Stimulated activated CD4-positive, alpha-beta T cell treated with anti-CD3 and anti-CD28 coated beads, TNF-alpha, amount 100 ng/mL, for 1 hour (primary cell): ENCODE measurements around the gene TIA1.
A peak's percentile ranks its signal among the peaks of the same experiment; 100 is the strongest.
"Not testable (repeated sequence)": the region's sequence is repeated elsewhere in the genome, so short reads cannot be mapped to it uniquely, and the experiment has no call there.

ENCODE experiments used
- DNase-seq, 3 donors: peaks; one replicate each; pipeline ENCODE4 v3.0.0-alpha.2; 2020; ENCODE audit warnings: low read depth in 3 of 3, low spot score in 1 of 3

TIA1 gene

DNA sequence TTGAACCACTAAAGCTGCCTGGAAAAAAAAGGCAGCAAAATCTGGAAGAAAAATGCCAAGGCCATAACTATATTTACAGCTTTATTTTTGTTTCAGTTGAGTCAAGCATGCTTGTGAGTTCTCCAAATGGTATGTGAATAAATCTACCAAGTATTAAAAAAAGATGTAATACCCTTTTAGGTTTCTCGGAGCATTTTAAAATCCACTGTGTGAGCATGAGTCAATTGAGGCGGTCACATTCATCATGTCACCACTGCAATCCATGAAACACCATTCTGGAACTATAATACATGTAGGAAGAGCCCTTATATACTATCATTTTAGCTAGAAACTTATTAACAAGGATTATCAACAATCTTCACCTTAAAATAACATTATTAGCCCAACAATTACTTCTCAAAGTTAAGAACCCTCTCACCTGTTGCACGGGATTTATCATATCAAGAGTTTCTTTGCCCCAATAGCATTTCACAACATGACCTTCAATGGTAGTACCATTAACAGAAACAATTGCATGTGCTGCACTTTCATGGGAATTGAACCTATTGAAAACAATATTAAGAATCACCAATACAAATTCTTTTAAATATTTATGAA is 33.4 kb downstream of the TIA1 start:
- DNase-seq: no peak

DNA sequence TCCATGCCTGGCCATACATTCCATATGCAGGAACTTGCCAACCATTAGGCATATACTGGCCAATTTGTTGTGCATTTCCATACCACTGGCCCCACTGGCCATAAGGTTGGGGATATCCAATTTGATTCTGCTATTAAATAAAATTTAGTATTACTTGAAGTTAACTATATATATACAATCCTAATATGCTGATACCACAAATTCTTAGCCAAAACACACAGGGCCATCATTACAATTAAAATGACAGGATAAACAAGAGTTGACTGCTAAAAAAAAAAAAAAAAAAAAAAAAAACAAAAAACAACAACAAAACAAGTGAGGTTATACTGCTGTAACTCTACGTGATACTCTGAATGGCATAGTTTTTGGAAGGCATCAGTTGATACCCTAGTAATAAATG is 34.1 kb downstream of the TIA1 start:
- DNase-seq: no peak

DNA sequence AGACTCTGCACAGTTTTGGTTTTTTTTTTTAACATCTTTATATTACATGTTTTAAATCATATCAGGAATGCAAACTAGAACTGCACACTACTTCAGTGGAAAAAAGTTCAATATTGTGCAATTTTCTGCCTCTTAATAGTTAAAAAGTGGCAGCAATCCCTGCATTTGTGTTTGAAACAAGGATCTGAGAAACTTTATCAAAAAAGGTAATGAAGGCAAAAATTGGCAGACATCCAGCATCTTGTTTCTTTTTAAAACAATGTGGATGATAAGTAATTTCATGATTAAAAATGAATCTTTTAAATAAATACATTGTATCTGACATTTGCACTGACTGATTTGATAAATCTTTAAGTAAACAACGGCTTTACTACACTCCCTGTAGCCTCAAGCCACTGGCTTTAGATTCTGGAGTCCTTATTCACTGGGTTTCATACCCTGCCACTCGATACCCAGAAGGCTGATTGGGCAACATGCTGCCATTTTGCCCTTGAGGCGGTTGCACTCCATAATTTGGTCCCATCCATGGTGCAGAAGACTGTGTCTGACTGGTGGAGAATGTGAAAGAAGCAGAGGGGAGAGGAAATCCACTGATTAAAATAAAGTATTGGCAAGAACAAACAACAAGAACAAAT is 36.0 kb downstream of the TIA1 start:
- no peak for DNase-seq

DNA sequence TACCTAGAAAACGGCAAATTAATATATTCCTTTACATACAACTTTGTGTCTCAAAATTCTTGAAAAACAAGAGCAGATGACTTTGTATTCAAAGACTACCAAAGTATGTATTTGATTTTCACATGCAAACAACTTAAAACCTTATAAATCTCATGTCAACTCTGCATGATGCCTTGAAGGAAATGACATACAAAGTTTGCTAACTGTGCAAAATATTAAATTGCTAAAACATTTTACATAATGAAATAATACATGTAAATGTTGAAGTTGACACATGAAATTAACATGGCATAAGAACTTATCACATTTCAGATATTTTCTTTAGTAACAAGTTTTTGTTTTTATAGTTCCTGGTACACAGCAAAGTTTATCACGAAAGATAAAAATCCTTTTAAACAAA is 36.8 kb downstream of the TIA1 start:
- no peak for DNase-seq

DNA sequence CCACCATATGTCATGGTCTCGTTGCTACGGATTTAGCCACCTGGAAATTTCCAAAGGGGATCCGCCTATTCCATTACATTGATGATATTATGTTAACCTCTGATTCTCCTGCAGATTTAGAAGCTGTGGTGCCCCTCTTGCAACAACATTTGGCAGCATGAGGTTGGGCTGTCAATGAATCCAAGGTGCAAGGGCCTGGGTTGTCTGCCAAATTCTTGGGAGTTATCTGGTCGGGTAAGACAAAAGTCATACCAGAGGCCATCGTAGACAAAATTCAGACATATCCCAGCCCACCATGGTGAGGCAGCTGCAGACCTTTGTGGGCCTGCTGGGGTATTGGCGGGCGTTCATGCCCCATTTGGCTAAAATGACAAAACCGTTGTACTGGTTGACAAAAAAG is 44.0 kb downstream of the TIA1 start:
- DNase-seq: no peak

DNA sequence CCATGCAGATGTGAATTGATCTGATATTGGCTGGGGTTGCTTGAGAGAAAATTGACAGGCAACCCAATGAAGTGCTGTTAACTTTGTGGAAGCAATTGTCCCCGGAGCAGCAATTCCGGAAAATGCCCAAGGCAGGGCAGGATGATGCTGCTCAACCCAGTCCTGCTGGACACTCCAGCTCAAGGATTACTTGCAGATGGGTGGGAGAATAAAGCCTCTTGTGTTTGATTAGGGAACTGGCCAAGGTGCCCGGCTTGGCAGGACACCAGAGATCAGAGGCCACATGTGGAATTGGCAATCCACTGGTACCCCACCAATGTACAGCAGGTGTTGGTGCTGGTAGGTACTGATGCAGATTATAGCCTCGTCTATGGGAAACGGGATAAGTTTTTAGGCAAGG is 45.3 kb downstream of the TIA1 start:
- no peak for DNase-seq

DNA sequence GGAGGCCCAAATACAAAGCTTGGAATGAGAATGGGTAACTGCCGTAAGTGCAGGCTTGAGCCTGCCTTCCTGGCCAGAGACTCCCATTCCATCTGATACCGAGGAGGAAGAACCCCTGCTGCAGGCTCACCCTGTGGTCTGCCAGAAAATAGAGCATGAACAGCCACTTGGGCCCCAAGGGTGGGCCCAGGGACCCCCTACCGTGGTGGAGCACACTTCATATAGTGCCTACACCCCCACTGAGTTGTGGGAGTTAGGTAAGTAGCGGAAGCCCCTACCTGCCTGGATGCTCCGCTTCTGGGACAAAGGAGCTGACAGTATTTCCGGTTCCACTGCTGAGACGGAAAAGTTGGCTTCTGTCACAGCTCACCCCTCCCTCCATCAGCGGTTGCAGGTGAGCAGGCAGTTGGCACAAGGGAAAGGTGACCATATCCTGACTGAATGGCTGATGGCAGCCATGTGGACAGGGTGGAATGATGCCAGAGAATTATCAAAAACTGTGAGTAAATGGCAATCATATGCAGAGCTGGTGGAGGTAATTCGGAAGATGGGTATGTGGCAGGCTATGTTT is 46.1 kb downstream of the TIA1 start:
- DNase-seq: no peak

DNA sequence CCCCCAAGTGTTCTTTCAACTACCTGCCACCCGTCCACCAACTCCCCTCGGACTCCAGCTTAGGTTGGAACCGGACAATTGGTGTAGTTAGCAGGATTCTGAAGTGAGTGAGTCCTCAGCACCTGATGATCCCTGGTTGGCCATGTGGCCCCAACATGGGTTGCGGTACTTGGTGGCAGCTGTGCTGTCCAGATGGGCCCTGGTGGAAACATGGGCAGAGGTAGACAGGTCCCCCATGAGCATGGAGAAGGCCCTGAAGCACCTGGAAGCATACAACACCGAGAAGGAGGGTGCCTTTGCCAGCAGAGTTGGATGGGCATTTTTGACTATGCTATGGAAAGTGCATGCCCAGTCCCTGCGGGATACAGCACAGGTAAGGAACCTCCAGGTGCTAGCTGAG is 46.6 kb downstream of the TIA1 start:
- DNase-seq: no peak

DNA sequence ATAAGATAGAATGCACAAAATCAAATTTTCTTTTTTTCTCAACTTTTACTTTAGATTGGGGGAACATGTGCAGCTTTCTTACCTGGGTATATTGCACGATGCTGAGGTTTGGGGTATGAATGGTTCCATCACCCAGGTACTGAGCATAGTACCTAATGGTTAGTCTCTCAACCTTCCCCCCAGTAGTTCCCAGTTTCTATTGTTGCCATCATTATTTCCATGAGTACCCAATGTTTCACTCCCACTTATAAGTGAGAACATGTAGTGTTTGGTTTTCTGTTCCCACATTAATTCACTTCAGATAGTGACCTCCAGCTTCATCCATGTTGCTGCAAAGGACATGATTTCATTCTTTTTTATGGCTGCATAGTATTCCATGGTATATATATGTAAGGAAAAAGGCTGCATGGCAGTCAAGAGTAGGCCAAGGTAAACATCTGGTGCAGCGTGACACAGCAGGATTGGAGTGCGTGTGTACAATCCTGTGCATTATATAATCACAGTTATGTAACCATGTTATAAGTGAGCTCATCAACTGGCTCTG is 47.1 kb downstream of the TIA1 start:
- no peak for DNase-seq

DNA sequence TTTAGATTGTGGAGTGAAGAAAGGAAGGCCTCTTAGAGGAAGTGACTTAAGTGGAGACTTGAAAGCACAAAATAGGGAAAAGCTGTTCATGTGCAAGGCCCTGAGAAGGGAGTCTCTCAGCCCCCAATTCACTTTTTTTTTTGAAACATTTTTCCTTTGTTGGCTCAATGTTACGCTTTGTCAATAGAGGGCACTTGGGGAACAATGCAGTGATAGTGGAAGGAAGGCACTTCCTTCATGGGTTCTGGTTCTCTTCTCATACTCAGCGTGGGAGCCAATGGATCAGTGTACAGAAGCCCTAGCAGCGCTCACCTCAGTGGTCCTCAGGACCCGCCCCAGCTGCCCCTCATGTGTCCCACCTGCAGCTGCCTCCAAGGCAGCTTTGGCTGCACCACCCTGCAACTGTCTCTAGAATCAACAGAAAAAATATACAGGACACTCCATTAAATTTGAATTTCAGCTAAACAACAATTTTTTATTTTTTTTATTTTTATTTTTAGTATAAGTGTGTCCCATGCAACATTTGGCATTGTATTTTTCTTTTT is 49.0 kb downstream of the TIA1 start:
- DNase-seq: no peak

DNA sequence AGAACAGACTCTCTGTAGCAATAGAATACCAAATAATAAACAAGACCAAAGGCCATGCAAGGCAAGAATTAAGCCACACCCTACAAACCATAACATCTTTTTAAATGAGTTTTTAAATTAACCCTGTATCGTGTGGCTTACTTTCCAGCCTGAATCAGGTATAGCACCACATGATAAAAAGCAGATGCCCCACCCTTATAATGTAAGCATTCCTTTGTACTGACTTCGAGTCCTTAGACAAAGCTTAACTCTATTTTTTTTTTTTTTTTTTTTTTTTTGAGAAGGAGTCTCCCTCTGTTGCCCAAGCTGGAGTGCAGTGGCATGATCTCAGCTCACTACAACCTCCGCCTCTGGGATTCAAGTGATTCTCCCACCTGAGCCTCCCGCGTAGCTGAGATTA is 55.9 kb downstream of the TIA1 start:
- DNase-seq: no peak

DNA sequence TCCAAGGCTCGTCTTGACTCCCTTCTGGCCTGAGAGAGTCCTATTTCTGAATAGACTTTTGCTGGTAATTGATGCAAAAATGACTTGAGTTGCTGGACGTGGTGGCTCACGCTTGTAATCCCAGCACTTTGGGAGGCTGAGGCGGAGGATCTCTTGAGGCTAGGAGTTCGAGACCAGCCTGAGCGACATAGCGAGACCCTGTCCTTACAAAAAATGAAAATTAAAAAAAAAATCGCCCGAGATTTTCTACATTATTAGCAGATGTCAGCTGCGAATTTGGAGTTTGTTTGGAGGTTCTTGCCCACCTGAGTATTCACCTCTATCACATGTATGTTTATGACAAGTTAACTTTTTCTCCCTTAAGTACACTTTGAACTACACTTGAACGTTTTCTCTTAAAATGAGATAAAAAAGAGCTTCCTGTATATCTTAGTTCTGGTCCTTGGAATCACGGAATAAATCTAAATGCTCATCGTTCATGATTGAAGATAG is 57.1 kb downstream of the TIA1 start:
- no peak for DNase-seq

DNA sequence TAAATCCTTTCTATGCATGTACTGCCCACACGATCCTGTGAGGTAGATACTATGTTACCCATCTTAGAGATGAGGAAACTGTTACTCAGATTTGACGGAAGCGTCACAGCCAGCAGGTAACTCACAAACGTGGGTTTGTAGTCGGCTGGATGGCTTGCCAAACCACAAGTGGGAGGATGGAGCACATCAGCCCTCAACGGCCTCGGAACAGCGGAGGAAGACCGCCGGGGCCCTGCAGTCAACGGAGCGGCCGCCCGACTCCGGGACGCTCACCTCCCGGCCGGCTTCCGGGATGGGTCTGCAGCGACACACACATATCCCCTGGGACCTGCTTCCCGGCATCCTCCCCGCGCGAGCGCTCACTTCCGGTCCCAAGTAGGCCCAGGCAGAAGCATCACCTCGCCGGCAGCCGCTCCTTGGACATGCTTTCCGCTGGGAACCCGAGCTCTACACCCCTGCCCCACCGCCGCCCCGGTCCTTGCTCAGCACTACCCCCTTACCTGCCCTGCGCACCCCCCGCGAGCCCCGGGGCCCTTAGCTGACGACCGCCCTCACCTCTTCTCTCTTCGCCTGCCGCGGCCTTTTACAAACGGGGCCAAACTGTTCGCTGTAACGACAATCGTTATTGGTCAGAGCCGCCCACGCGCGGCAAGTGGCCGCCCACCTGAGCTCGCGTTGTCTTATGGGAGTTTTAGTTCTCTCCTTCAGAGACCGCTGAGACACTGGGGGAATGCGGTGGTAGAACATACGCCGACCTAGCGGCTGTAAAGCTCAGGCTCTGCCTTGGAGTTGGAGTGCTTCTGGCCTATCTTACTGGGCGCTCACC is 57.8 kb downstream of the TIA1 start, which contains the start of gene C2orf42:
Gene C2orf42 (minus strand): TSS at position 602 of the 826 bp plus-strand sequence. CDS start 9,034 bp downstream, outside the sequence.
- DNase-seq: peak; percentile 89 to 93 (median 92)

DNA sequence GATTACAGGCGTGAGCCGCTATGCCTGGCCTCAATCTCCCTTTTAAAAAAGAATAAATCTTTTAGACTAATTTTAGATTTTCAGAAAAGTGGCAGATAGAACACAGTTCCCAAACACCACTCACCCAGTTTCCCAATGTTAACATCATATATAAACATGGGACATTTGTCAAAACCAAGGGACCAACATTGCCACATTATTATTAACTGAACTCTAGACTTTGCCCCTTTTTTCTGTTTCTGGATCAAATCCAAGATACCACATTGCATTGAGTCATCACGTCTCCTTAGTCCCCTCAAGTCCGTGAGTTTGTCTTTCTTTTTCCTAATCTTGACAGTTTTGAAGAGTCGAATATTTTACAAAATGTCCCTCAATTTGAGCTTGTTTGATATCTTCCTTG is 60.0 kb downstream of the TIA1 start:
- no peak for DNase-seq

DNA sequence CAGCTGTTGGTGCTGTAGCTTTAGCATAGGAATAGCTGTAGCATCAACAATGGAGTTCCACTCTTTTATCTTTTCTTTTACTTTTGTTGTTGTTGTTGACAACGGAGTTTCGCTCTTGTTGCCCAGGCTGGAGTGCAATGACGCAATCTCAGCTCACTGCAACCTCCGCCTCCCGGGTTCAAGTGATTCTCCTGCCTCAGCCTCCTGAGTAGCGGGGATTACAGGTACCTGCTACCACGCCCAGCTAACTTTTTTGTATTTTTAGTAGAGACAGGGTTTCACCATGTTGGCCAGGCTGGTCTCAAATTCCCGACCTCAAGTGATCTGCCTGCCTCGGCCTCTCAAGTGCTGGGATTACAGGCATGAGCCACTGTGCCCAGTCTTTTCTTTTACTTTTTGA is 61.3 kb downstream of the TIA1 start:
- DNase-seq: not testable (repeated sequence)

DNA sequence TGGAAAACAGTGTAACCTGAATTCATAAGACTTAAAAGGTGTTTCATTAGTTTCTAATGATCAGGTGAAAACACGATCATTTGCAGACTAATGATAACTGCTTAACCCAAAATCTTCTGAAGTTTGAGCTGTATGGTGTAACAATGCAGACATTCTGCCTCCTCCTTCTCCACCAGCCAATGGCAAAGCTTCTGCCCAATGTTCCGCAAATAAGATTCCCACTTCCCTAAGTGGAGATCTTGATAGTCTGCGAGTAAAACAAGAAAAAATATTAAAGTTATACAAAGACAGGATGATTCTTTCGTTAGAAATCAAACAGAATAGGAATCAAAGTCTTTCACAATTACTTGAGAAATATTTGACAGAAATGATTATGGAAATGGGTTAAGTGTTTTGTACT is 65.7 kb downstream of the TIA1 start:
- no peak for DNase-seq

DNA sequence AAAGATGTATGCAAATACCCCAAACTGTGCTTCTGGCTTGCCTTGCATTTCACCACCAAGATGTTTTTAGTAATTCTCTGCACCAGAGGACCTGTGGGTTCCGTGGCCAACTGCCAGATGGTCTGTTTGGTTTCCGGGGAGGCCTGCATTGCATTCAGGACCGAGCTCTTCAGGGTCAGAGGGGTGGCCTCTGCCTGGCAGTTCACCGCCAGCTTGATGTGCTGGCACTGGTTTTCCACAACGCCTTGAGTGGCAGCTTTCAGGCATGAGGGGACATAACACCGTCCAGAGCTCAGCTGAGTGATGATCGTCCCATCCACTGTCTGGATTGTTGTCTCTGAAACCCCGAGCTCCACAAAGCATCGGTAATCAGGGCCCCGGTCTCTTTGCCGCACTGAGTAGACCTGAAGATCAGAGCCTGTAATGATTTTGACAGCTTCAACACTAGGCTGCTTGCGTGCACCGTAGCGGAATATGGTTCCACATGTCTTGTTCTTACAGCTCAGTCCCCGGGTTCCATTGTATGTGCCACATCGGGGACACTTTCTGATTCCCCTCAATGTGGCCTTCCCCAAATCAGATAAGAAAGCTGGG is 67.0 kb downstream of the TIA1 start:
- DNase-seq: no peak

DNA sequence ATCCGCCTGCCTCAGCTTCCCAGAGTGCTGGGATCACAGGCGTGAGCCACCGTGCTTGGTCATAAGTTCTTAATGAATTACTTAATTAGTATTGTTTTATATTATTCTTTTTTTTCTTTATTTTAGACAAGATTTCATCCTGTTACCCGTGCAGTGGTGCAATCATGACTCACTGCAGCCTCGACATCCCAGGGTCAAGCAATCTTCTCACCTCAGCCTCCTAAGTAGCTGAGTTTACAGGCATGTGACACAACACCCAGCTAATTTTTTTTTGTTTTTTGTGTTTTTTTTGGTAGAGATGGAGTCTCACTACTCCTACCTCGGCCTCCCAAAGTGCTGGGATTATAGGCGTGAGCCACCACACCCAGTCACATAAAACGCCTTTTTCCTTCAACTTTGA is 74.9 kb downstream of the TIA1 start:
- no peak for DNase-seq

DNA sequence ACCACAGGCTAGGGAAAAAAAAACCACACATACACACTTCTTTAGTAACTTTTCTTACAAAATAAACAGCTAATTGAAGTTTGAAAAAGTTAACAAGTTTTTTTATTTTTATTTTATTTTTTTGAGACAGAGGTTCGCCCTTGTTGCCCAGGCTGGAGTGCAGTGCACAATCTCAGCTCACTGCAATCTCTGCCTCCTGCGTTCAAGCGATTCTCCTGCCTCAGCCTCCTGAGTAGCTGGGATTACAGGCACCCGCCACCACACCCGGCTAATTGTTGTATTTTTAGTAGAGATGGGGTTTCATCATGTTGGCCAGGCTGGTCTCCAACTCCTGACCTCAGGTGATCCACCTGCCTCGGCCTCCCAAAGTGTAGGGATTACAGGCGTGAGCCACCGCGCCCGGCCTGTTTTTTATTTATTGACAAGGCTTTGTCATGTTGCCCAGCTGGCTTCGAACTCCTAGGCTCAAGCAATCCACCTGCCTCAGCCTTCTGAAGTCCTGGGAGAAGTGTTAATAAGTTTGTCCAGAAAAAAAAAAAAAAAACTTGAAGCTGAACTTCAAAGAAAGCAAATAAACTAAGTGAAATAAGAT is 78.7 kb downstream of the TIA1 start:
- not testable (repeated sequence) for DNase-seq

DNA sequence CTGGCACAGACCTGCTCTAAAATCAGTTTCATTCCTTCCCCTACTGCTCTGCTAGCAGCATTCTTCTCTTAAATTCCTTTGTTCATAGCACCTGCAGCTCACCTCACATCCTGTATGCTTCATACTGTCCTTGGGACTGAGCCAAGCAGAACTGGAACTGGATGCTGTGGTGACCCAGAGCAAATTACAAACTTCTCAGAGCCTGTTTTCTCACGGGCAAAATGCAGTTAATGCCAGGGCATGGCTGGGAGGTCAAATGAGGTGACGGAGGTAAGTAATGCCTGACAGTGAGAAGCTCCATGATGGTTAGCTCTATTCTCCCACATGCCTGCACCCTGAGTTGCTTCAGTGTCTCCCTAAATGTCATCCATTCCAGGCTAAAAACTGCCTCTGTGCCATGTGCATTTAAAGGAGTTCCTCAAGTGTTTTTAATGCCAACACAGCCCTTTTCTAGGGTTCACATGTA is 87.3 kb downstream of the TIA1 start:
- no peak for DNase-seq
